RWPE2 (cell line): Measurements from ENCODE around the gene CDYL2.

Source experiments
- ATAC-seq: fragments of 200-7000 bp; cut with Tn5 transposase; 3 replicates; pipeline ENCODE4 v1.9.1; 2021; ENCODE audit warnings: low read depth
- DNase-seq: peaks from one replicate; pipeline ENCODE4 v3.0.0-alpha.2; 2020; ENCODE audit warnings: low spot score
- H3K27ac ChIP-seq: fragments of 450-650 bp; 2 replicates; pipeline ENCODE4 v1.5.1; 2017; ENCODE audit warnings: mild to moderate bottlenecking; ENCODE audit not compliant: poor library complexity, severe bottlenecking
- H3K27me3 ChIP-seq: fragments of 250-450 bp; sonication (Bioruptor Pico); 2 replicates; pipeline ENCODE4 v1.5.1; 2021; ENCODE audit warnings: mild to moderate bottlenecking, moderate library complexity; ENCODE audit not compliant: insufficient read depth, poor library complexity, severe bottlenecking
- H3K36me3 ChIP-seq: fragments of 250-450 bp; sonication (Bioruptor Pico); 2 replicates; pipeline ENCODE4 v1.5.1; 2020; ENCODE audit warnings: low read depth, mild to moderate bottlenecking, moderate library complexity
- H3K4me1 ChIP-seq: fragments of 250-450 bp; sonication (Bioruptor Pico); 2 replicates; pipeline ENCODE4 v1.5.1; 2021; ENCODE audit warnings: mild to moderate bottlenecking, moderate library complexity; ENCODE audit not compliant: insufficient read depth, poor library complexity, severe bottlenecking
- H3K4me3 ChIP-seq: fragments of 250-450 bp; sonication (Bioruptor Pico); 2 replicates; pipeline ENCODE4 v1.5.1; 2021; ENCODE audit warnings: mild to moderate bottlenecking, moderate library complexity; ENCODE audit not compliant: severe bottlenecking
- H3K9me3 ChIP-seq: fragments of 250-450 bp; sonication (Bioruptor Pico); 2 replicates; pipeline ENCODE4 v1.5.1; 2021; ENCODE audit warnings: mild to moderate bottlenecking, moderate library complexity; ENCODE audit not compliant: severe bottlenecking
- TF ChIP-seq, protein P1 (sequence below): fragments of 450-650 bp; IDR thresholded peaks from one replicate; pipeline ENCODE4 v1.5.1; 2017; ENCODE audit warnings: mild to moderate bottlenecking, moderate library complexity; ENCODE audit not compliant: poor library complexity, severe bottlenecking

Gene CDYL2

DNA sequence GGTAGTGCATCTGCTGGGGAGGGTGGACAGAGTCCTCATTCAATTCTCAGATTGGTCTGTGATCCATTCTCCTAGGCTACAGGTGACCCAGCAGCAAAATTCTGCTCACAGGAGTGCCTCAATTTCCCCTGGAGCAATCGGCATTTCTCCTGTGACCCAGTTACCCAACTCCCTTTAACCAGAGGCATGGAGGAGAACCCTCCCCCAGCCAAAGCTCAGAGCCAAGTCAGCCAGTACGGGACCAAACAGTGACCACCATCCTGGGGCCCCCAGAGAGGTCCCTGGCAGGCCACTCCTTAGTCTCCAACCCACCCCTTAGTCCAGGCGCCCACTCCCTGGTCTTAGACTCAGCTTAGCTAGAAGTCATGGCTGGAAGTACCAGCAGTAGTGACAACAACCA, 188.0 kb downstream of the CDYL2 start:
- Histone ChIP-seq H3K36me3 (no peaks in the 10 kb centered on the region), H3K4me1 (peaks cover 14% of the 10 kb centered on the region), H3K9me3 (no peaks in the 10 kb centered on the region), H3K27me3 (no peaks in the 10 kb centered on the region), H3K27ac (no peak overlapping the region), H3K4me3 (no peak overlapping the region)
- TF ChIP-seq, protein P1, sequence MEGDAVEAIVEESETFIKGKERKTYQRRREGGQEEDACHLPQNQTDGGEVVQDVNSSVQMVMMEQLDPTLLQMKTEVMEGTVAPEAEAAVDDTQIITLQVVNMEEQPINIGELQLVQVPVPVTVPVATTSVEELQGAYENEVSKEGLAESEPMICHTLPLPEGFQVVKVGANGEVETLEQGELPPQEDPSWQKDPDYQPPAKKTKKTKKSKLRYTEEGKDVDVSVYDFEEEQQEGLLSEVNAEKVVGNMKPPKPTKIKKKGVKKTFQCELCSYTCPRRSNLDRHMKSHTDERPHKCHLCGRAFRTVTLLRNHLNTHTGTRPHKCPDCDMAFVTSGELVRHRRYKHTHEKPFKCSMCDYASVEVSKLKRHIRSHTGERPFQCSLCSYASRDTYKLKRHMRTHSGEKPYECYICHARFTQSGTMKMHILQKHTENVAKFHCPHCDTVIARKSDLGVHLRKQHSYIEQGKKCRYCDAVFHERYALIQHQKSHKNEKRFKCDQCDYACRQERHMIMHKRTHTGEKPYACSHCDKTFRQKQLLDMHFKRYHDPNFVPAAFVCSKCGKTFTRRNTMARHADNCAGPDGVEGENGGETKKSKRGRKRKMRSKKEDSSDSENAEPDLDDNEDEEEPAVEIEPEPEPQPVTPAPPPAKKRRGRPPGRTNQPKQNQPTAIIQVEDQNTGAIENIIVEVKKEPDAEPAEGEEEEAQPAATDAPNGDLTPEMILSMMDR, result no peak
- ATAC-seq (no peak), DNase-seq (no peak)

DNA sequence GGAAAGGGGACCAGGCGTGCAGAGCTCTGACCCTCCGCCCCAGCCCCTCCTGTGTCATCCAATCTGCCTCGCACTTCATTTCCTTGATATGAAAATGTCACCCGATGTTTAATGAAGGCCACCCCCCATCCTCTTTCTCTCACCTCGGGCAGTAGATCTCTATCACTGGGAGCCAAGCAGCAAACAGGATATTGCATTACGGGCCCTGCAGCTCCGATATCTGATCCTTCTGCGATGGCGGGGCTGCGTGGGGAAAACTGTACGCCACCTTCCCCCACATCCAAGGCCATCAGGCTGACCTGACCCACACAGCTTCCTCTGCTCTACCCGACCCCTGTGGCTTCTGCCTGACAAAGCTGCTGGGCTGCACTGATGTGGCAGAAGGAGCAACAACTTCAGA, 188.7 kb downstream of the CDYL2 start:
- Histone ChIP-seq H3K36me3 (no peaks in the 10 kb centered on the region), H3K27ac (no peak overlapping the region), H3K4me1 (peaks cover 14% of the 10 kb centered on the region), H3K4me3 (no peak overlapping the region), H3K9me3 (no peaks in the 10 kb centered on the region), H3K27me3 (no peaks in the 10 kb centered on the region)
- ATAC-seq, result no peak
- TF ChIP-seq, protein P1, result no peak
- no peak for DNase-seq

DNA sequence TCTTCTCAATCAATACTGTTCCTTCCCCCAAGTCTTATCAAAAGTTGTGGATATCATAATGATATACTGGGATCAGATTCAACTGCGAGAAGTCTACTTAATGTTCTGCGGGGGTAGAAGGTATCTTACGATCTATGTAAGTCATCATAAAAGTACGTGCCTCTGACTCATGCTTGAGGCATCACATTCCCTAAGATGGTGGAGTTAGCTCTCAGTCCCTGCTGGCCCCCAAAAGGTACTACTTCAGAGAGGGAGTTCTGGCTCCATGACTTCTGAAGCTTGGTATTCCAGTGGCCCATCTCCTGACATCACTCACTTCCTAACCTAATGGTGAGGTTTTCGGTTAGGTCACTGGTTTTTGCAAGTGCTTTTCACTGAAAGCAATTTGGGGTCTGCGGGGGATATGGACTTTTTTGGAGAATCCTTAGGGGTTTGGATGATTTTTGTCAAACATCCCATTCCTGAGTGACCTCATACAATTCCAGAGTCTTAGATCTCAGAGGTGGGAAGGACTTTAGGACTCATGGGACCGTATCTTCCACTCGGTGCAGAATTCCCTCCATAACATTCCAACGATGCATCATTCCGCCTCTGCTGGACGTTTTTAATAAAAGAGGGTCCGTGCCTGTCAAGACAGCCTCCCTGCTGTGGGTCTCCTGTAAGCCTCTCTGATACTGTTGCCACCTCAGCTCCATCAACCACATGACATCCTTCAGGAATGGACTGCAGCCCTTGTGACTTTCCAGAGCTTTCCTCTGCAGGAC, 189.3 kb downstream of the CDYL2 start:
- H3K4me3 ChIP-seq, result no peak overlapping the region
- H3K27me3 ChIP-seq, result no peaks in the 10 kb centered on the region
- no peak overlapping the region for H3K27ac ChIP-seq
- no peak for DNase-seq
- no peaks in the 10 kb centered on the region for H3K9me3 ChIP-seq
- TF ChIP-seq, protein P1, result no peak
- peak; percentile 89 for ATAC-seq
- H3K4me1 ChIP-seq, result peaks cover 14% of the 10 kb centered on the region
- H3K36me3 ChIP-seq, result no peaks in the 10 kb centered on the region

DNA sequence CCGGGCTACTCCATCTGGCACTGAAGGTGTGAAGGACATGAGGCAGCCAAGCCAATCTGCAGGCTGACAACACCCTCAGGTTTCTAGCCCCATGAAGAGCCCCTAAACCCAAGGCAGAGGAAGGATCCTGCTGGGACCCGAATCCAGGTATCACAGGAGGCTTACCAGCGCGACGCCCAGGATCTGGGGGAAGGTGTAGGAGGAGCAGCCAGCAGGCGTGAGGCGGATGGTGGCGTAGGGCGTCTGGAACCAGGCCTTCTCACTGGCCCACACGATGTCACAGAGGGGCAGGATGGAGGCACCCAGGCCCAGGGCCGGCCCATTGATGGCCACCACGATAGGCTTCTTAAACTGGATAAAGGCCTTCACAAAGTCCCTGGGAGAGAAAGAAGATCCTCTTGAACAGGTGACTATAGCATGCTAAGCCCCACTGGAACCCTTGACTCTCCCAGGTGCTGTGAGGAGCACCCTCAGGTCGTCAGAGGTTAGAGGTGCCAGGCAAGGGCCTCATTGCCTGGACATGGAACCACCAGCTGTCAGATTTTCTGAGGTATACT, 191.9 kb downstream of the CDYL2 start:
- TF ChIP-seq, protein P1, result no peak
- H3K27me3 ChIP-seq, result no peaks in the 10 kb centered on the region
- no peaks in the 10 kb centered on the region for H3K9me3 ChIP-seq
- no peak overlapping the region for H3K27ac ChIP-seq
- peaks cover 9% of the 10 kb centered on the region for H3K4me1 ChIP-seq
- DNase-seq (no peak), ATAC-seq (no peak)
- H3K36me3 ChIP-seq, result no peaks in the 10 kb centered on the region
- H3K4me3 ChIP-seq, result no peak overlapping the region

DNA sequence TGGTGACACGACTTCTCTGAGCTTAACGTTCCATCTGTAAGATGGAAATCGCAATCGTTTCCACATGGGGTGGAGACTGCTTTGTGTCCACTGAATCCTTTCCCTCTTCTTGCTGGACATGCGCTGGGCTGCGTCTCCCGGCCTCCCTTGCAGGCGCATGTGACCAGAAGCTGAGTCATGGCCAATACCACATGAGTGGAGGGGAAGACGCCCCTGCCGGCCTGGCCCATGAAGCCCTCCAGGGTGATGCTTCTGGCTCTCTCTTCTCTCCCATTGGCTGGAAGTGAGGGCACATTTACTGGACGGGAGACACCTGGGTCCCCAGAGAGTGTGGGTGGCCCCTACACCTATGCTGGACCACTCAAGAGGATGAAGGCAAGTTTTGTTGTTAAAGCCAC, 192.5 kb downstream of the CDYL2 start:
- H3K36me3 ChIP-seq, result no peaks in the 10 kb centered on the region
- DNase-seq (no peak), ATAC-seq (no peak)
- H3K9me3 ChIP-seq, result no peaks in the 10 kb centered on the region
- no peaks in the 10 kb centered on the region for H3K27me3 ChIP-seq
- TF ChIP-seq, protein P1, result no peak
- H3K4me1 ChIP-seq, result peaks cover 9% of the 10 kb centered on the region
- H3K27ac ChIP-seq, result no peak overlapping the region
- H3K4me3 ChIP-seq, result no peak overlapping the region
